Measurements from ENCODE around the gene ZNF333.

The ZNF333 gene

GRCh38 chr19:14689598-14690503 is at the start of gene ZNF333:
Gene ZNF333 (plus strand): TSS chr19:14690048. CDS start chr19:14693492, 3,444 bp downstream.
- DNase-seq (ENCODE audit: low spot score) = peak; percentile 99

- DNase-seq (ENCODE audit: low spot score) = no peak
Observed at GRCh38 chr19:14648506-14648905, 41.3 kb upstream of the ZNF333 start.

- no peak for DNase-seq (ENCODE audit: low spot score)
Observed at GRCh38 chr19:14649020-14649419, 40.8 kb upstream of the ZNF333 start.

DNA sequence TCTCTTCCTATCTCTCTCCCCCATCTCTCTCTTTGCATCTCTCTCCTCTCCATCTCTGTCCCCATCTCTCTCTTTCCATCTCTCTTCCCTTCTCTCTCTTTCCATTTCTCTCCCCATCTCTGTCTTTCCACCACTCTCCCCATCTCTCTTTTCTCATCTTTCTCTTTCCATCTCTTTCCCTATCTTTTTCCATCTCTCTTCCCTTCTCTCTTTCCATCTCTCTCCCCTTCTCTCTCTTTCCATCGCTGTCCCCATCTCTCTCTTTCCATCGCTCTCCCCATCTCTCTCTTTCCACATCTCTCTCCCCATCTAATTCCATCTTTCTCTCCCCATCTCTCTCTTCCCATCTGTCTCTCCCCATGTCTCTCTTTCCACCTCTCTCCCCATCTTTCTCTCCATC is 39.7 kb upstream of the ZNF333 start:
- DNase-seq (ENCODE audit: low spot score) = no peak

DNA sequence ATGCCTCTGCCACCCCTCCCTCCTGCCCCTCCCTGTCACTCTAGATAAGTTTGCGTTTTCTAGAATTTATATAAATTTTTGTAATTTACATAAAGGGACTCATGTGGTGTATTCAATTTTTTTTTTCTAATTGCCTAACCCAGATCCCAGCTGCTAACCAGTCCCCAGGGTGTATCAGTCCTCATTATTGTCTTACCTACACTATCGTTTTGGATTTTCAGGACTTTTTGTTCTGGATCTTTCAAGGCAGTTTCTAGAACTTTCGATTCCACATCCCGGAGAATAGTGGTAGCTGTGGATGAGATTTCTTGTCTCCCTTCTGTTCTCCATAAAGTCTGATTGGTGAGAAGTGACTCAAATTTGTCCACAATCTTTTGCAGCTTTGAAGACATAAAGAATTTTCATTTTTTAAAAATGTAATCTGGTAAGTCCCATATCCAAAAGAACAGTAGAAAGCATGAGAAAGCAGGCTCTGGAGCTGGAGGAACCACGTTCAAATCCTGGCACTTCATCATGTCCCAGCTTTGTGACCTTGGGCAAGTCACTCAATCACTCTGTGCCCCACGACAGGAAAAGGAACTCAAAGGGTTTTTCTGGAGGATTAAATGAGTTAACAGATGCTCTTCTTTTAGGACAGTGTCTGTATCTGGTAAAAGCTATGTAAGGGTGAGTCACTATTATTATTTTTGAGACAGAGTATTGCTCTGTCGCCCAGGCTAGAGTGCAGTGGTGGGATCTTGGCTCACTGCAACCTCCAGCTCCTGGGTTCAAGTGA is 34.9 kb upstream of the ZNF333 start:
- DNase-seq (ENCODE audit: low spot score) = no peak

DNA sequence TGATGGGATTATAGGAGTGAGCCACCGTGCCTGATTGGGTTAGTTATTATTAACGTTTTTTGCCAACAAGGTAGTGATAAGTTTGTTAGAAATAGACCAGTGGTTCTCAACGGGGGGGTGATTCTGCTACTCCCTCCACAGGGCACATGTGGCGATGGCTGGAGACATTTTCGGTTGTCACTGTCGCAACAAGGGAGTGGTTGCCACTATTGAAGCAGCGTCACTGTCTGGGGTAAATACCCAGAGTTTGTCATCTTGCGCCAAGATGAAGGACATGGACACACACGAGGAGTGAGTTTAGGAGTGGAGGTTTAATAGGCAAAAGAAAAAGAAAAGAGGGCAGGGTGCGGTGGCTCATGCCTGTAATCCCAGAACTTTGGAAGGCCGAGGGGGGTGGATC is 34.1 kb upstream of the ZNF333 start:
- no peak for DNase-seq (ENCODE audit: low spot score)

GRCh38 chr19:14659874-14660489 is 29.9 kb upstream of the ZNF333 start:
- DNase-seq (ENCODE audit: low spot score) = no peak

DNA sequence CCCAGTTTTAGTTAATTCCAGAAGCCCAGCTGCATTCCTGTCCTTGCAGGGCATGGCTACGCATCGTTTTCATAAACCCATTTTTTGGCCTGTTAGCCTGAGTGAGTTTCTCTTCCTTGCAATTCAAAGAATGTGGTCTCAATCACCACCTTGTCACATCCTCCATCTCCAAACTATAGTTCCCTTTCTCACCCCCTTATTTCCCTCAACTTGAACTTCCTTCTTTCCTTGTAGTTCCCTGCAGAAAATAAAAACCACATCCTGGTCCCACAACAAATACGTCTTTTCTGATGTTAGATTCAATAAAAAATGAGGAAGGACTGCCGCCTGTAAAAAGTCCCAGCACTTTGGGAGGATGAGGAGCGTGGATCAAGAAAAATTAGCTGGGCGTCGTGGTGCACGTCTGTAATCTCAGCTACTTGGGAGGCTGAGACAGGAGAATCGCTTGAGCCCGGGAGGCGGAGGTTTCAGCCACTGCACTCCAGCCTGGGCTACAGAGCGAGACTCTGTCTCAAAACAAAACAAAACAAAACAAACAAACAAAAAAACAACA is 28.4 kb upstream of the ZNF333 start:
- no peak for DNase-seq (ENCODE audit: low spot score)

DNA sequence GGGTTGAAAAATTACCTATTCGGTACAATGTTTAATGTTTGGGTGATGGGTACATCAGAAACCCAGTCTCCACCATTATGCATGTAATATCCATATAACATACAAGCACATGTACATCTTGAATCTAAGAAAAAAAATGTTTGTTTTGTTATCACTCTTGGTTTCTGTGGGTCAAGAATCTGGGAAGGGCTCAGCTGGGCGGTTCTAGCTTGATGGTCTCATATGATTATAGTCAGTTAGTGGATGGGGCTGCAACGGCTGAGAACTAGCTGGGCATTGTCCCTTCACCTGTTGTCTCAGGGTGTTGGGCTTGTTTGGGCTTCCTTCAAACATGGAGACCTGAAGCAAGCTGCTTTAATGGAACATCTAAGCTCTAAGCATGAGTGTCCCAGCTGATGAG is 19.9 kb upstream of the ZNF333 start:
- no peak for DNase-seq (ENCODE audit: low spot score)

- DNase-seq (ENCODE audit: low spot score) = no peak
Observed at GRCh38 chr19:14670408-14670807, 19.4 kb upstream of the ZNF333 start.

DNA sequence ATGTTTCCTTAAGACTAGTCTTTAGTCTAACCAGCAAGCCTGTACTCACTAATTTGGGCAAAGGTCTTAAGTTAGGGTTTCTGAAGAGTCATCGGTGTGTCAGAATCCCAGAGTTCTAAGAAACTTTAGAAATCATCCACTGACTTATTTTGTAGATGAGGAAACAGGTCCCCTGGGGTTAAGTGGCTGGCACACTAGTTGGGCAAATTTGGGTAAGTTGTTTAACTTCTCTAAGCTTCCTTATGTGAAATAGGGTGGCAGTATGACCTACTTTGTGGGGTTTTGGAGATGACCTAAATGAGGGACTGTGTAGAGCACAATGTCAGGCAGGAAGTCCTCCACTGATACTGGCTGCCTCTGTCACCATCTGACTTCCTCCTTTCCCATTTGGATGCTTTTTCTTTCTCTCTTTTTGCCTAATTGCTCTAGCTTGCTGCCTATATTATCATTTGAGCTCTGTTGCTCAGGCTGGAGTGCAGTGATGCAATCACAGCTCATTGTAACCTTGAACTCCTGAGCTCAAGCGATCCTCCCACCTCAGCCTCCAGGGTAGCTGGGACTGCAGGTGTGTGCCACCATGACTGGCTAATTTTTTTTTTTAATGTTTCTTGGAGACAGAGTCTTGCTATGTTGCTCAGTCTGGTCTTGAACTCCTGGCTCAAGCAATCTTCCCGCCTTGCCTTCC is 17.5 kb upstream of the ZNF333 start:
- no peak for DNase-seq (ENCODE audit: low spot score)

DNA sequence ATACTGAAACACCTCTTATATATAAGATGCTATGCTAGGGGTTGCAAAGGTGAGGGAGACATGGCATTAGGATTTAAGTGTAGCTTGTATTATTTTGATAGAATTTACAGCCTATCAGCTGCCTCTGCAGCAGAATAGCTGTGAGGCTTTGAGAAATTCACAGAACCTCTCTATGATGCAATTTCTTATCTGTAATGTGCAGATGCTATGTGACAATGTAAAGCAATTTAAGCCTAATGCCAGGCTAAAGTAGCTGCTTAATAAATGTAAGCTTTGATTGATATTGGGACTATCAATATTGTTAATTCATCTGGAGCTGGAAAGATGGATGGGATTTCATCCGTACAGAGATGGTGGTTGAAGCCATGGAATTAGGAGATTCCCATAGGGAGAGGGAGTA is 16.8 kb upstream of the ZNF333 start:
- no peak for DNase-seq (ENCODE audit: low spot score)

- no peak for DNase-seq (ENCODE audit: low spot score)
Observed at GRCh38 chr19:14674764-14675163, 15.1 kb upstream of the ZNF333 start, which contains the start of gene ADGRE3. Gene ADGRE3 (minus strand): TSS chr19:14674844. CDS start chr19:14674770, 74 bp downstream.

DNA sequence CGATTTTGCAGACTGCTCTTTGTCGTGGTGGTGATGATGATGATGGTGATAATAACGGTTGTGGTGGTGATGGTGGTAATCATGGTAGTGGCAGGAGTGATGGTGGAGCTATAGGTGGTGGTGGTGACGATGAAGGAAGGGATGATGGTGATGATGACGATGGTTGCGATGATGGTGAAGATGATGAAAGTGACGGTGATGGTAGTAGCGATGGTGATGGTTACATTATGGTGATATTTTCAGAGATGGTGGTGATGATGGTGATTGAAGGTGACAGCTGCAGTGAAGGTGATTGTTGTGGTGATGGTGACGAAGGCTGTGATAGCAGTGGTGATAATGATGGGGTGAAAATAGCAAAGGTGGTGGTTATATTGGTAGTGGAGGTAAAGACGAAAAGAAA is 13.1 kb upstream of the ZNF333 start:
- DNase-seq (ENCODE audit: low spot score) = no peak

DNA sequence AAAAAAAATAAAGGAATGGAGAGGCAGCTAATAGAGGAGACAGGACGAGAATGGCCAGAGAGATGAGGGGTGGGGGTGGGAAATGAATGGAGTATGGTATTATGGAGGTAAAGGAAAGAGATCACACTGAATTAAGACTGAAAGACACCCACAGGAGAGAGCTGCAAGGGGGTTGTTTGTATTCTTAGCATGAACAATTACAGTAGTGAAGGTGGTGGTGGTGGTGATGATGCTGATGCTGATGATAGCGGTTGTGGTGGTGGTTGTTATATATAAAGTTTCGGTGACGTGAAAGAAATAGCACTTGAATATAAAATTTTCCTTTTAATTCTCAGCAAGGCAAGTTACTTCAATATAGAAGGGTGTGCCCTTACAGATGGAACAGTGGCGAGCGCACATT is 12.4 kb upstream of the ZNF333 start:
- no peak for DNase-seq (ENCODE audit: low spot score)

DNA sequence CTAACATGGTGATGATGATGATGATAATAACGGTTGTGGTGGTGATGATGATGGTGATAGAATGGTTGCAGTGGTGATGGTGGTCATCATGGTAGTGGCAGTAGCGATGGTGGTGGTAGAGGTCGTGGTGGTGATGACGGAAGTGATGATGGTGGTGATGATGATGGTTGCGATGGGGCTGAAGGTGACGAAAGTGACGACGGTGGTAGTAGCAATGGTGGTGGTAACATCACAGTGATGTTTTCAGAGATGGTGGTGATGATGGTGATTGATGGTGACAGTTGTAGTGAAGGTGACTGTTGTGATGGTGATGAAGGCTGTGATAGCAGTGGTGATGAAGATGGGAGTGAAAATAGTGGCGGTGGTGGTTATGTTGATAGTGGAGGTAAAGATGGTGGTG is 11.6 kb upstream of the ZNF333 start:
- no peak for DNase-seq (ENCODE audit: low spot score)

GRCh38 chr19:14682084-14682483 is 7.8 kb upstream of the ZNF333 start:
- no peak for DNase-seq (ENCODE audit: low spot score)

- DNase-seq (ENCODE audit: low spot score) = no peak
Observed at GRCh38 chr19:14683439-14683838, 6.4 kb upstream of the ZNF333 start.

DNA sequence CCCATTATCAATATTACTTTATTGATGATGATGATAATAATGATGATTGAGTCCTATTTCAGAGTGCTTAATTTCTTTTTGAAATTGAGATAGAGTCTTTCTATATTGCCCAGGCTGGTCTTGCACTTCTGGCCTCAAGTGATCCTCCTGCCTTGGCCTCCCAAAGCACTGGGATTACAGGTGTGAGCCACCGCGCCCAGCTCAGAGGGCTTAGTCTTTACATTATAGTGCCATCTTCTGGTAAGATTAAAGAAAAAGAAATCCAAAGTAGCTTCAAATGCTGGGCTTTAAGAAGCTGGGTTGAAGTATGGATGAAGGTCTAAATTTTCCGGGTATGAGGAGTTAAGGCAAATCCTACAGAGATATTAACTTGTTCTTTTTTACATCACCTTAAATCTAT is 3.4 kb upstream of the ZNF333 start:
- peak; percentile 21 for DNase-seq (ENCODE audit: low spot score)

DNA sequence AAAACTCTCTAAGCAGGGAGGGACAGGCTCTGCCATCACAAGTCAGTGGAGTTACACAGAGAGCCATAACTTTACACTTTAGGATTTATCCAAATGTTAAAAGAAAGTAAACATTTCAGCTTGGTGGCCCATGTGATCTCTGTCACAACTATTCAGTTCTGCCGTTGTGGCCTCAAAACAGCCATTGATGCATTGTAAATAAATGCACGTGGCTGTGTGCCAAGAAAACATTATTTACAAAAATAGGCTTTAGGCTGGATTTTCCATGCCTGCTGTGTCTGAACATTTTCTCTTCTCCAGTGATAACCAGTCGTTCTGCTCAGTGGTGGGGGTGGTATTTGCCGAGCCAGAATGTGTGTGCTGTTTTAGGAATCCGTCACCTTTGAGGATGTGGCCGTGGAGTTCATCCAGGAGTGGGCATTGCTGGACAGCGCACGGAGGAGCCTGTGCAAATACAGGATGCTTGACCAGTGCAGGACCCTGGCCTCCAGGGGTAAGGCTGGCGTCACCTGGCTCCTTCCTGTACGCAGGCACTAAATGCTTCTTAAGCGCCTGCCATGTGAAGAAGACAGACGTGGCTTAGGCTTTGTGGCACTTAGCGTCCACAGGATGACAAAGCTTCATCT is 4.9 kb downstream of the ZNF333 start:
- DNase-seq (ENCODE audit: low spot score) = no peak

GRCh38 chr19:14695471-14695870 is 5.6 kb downstream of the ZNF333 start:
- no peak for DNase-seq (ENCODE audit: low spot score)
